ENCODE results near the gene GIPC2. TPM values are rescaled to one million over a fixed set of nuclear protein-coding genes. Genes with fewer than 3 reads are reported as not detected.

The GIPC2 gene
- total and polyA plus RNA-seq, 2 donors (not counting 3 experiments of a cell fraction or from before 2014, with no cell fraction given) = 2.8 to 9.6 TPM

DNA sequence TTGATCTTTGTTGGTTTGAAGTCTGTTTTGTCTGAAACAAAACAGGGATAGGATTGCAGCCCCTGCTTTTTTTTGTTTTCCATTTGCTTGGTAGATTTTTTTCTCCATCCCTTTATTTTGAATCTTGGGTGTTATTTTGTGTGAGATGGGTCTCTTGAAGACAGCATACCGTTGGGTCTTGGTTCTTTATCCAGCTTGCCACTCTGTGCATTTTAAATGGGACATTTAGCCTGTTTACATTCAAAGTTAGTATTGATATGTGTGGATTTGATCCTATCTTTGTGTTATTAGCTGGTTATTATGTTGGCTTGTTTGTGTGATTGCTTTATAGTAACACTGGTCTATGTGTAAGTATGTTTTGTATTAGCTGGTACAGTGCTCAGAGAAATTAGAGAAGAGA, 40.9 kb downstream of the GIPC2 start:
- no peaks in the 10 kb centered on the region for H3K36me3 ChIP-seq (ENCODE audit: control insufficient read depth in 2 of 2, extremely low read depth in 1 of 2, insufficient read depth in 2 of 2, low read length in 2 of 2)
- H2AFZ ChIP-seq (ENCODE audit: low read depth, low read length) = no peak overlapping the region
- H3K9me3 ChIP-seq (replicated peaks; ENCODE audit: control insufficient read depth, insufficient read depth, low read length) = no peaks in the 10 kb centered on the region
- dilution Hi-C loops (cut with MboI; ENCODE audit: extremely low pct_ligation_motif_present, low sequenced_read_pairs) = no loop called here
- H3K79me2 ChIP-seq (ENCODE audit: control insufficient read depth, insufficient read depth, low read length) = no peaks in the 10 kb centered on the region
- CTCF ChIA-PET = interaction anchor here (2.3 kb wide), 1 partner anchor 8 kb away, joined by 7 read pairs; no protein-coding TSS in a partner anchor
- TF ChIP-seq MYC (IDR thresholded peaks at IDR 0.05; ENCODE audit: low read depth, low read length) (no peak), POLR2AphosphoS5 (IDR thresholded peaks at IDR 0.05; ENCODE audit: insufficient read depth, low read depth, low read length) (no peak), JUN (IDR thresholded peaks at IDR 0.05; ENCODE audit: borderline replicate concordance, insufficient read depth, insufficient read length, low read depth) (no peak), FOS (IDR thresholded peaks at IDR 0.05; ENCODE audit: borderline replicate concordance, insufficient read depth, low read length) (no peak), EZH2 (IDR thresholded peaks at IDR 0.05; ENCODE audit: borderline replicate concordance, low read depth, low read length, severe bottlenecking) (no peak), POLR2A (IDR thresholded peaks at IDR 0.05; ENCODE audit: low read depth, low read length) (no peak), GATA2 (IDR thresholded peaks at IDR 0.05; ENCODE audit: insufficient read depth, insufficient read length, low read depth, low read length) (no peak)
- TF ChIP-seq, protein P1, sequence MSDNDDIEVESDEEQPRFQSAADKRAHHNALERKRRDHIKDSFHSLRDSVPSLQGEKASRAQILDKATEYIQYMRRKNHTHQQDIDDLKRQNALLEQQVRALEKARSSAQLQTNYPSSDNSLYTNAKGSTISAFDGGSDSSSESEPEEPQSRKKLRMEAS (IDR thresholded peaks at IDR 0.05; ENCODE audit: insufficient read depth, insufficient read length) = no peak
- TF ChIP-seq, protein P2, sequence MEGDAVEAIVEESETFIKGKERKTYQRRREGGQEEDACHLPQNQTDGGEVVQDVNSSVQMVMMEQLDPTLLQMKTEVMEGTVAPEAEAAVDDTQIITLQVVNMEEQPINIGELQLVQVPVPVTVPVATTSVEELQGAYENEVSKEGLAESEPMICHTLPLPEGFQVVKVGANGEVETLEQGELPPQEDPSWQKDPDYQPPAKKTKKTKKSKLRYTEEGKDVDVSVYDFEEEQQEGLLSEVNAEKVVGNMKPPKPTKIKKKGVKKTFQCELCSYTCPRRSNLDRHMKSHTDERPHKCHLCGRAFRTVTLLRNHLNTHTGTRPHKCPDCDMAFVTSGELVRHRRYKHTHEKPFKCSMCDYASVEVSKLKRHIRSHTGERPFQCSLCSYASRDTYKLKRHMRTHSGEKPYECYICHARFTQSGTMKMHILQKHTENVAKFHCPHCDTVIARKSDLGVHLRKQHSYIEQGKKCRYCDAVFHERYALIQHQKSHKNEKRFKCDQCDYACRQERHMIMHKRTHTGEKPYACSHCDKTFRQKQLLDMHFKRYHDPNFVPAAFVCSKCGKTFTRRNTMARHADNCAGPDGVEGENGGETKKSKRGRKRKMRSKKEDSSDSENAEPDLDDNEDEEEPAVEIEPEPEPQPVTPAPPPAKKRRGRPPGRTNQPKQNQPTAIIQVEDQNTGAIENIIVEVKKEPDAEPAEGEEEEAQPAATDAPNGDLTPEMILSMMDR (IDR thresholded peaks at IDR 0.05; ENCODE audit: extremely low read depth in 1 of 2, insufficient read depth in 1 of 2, low read depth in 1 of 2, low read length in 2 of 2) = no peak
- H3K4me3 ChIP-seq (replicated peaks in 1 of 3; ENCODE audit: insufficient read depth in 1 of 3, low read depth in 1 of 3, low read length in 3 of 3) = no peak overlapping the region
- H3K27me3 ChIP-seq (ENCODE audit: control insufficient read depth in 2 of 2, insufficient read depth in 2 of 2, low read length in 2 of 2) = no peaks in the 10 kb centered on the region
- no peaks in the 10 kb centered on the region for H4K20me1 ChIP-seq (replicated peaks; ENCODE audit: control insufficient read depth, extremely low read depth, insufficient read depth, low read length)
- H3K4me1 ChIP-seq (ENCODE audit: control insufficient read depth, extremely low read depth, insufficient read depth, low read length) = peaks cover 3% of the 10 kb centered on the region
- intact Hi-C loops (cut with micrococcal nuclease) = no loop called here
- no peak overlapping the region for H3K4me2 ChIP-seq (ENCODE audit: insufficient read depth, low read length)
- FAIRE-seq = no peak
- DNase-seq (ENCODE audit: low read depth, low spot score) = no peak
- no peaks in the 10 kb centered on the region for H3K9me1 ChIP-seq (replicated peaks; ENCODE audit: control insufficient read depth, extremely low read depth, insufficient read depth, low read length)
- no TSS peak for BruUV-seq (replicated peaks)
- POLR2A ChIA-PET = no interaction called here
- H3K27ac ChIP-seq (ENCODE audit: insufficient read depth, low read depth, low read length) = no peak overlapping the region
- no peak overlapping the region for H3K9ac ChIP-seq (replicated peaks; ENCODE audit: extremely low read depth, insufficient read depth, low read length)
